HG03280 (cell line): Measurements from ENCODE around the gene NFATC1.
"Not testable (repeated sequence)": the region's sequence is repeated elsewhere in the genome, so short reads cannot be mapped to it uniquely, and the experiment has no call there.

Source experiments
- ATAC-seq: cut with Tn5 transposase; IDR thresholded peaks from one replicate; pipeline ENCODE4 v1.9.1; 2021; ENCODE audit warnings: mild to moderate bottlenecking, moderate library complexity; ENCODE audit not compliant: unreplicated experiment

The NFATC1 gene

GRCh38 chr18:79375441-79376154, 20.1 kb upstream of the NFATC1 start:
- ATAC-seq, result no peak

GRCh38 chr18:79376661-79377060, 19.1 kb upstream of the NFATC1 start:
- ATAC-seq, result not testable (repeated sequence)

DNA sequence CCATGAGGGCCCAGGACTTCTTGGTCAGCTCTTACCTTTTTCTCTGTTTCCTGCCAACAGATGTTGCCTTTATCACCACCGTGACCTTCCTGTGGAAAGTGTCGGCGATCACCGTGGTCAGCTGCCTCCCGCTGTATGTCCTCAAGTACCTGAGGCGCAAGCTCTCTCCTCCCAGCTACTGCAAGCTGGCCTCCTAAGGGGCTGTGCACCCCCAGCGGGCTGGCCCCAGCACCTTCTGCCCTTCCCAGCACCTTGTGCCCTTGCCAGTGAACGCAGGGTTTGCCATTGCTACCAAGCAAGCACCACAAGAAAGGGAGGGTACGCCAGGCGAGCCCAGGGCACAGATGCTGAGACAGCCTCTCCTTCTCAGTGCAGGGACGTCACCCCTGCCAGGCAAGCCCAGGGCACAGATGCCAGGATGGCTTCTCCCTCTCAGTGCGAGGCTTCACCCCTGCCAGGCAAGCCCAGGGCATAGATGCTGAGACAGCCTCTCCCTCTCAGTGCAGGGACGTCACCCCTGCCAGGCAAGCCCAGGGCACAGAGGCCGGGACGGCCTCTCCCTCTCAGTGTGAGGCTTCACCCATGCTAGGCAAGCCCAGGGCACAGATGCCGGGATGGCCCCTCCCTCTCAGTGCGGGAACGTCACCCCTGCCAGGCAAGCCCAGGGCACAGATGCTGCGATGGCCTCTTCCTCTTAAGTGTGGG, 18.4 kb upstream of the NFATC1 start:
- no peak for ATAC-seq

- peak; percentile 67 for ATAC-seq
Measured at GRCh38 chr18:79378536-79379250, 17.0 kb upstream of the NFATC1 start.

GRCh38 chr18:79379251-79379905, 16.4 kb upstream of the NFATC1 start:
- ATAC-seq, result peak; percentile 10

GRCh38 chr18:79379931-79380815, 15.6 kb upstream of the NFATC1 start:
- ATAC-seq, result no peak

DNA sequence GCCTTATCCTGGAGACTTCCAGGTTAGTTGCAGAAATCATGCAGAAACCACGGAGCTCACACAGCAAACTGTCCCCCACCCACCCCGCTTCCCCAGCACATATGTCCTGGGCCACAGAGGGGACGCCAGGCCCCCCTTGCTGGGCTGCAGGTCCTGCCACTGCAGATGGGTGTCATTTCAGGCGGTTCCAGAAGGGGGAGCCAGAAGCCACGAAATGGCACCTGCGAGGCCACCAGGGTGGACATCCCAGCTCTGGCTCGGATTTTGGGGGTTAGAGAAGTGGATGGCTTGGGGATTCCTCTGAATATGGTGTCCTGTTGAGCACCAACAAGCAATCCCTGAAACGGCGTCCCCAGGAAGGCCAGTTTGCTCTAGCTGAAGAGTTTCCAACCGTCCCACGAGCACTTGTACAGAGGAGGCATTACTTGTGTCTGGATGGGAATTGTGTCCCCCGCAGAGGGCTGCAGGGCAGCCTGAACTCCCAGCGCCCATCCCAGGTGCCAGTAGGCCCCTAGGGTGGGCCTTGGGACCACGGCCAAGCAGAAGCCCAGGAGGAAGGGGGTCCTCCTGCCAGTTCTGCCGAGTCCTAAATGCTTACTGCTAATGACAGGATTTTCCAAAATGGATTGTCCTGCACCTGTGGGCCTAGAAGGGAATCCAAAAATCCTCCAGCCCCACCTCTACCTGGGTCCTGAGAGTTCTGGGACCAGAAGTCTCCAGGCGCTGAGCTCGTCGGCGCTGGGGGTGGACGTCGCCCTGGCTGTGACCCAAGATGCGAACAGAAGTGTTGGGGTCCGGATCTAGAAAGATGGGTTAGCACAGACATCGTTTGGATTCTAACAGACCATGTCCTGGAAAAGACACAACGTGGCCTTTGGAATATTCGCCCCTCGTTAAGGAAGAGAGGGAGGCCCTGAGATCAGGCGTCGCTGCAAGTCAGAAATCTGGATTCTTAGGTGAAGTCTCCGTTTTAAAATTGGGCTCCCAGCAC, 14.6 kb upstream of the NFATC1 start:
- no peak for ATAC-seq

- ATAC-seq, result no peak
Measured at GRCh38 chr18:79381811-79382311, 13.9 kb upstream of the NFATC1 start.

DNA sequence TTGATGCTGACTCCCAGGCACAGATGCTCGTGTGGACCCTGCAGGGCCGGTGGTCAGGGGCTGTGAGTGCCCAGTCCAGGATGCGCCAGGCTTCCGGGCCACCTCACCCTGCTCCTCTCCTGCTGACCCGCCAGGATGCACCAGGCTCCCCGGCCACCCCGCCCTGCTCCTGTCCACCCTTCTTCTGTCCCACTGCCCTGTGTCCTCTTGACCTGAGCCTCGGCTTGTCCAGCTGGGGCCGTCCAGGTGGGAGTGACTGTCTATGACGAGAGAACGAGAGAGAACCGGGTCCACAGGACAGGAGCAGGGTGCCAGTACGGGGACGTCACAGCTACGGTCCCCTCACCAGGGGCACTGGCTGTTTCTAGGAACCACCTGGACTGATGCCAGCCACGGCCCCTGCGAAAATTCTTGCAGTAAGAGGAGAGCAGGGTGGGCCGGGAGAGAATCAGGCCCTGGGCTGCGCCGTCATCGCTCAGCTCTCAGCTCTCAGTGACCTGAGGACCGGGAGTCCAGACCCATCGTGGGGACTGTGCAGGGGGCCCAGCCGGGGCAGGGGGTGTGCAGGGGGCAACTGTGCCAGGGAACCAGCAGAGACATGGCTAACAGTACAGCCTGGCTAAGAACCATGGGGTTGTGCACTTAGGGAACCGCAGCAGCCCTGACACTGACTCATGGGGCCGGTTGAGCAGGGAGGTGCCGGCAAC, 12.9 kb upstream of the NFATC1 start:
- ATAC-seq, result no peak

GRCh38 chr18:79383388-79384056, 12.2 kb upstream of the NFATC1 start:
- ATAC-seq, result no peak

GRCh38 chr18:79384151-79384807, 11.5 kb upstream of the NFATC1 start:
- no peak for ATAC-seq

- no peak for ATAC-seq
Measured at GRCh38 chr18:79384834-79385233, 10.9 kb upstream of the NFATC1 start.

DNA sequence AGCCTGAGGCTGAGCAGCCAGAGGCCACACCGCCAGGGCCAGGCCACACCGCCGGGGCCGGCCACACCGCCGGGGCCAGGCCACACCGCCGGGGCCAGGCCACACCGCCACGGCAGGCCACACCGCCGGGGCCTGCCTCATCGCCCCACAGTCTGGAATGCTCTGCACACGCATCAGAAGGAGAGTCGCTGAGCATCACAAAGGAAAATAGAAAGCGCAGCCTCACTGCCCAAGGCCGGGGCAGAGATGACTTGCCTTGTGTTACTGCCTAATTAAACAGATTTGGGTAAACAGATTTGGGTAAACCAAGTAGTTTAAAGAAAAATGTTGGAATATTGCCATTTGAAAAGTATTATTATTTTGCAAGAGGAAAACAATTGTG, 10.4 kb upstream of the NFATC1 start:
- no peak for ATAC-seq

DNA sequence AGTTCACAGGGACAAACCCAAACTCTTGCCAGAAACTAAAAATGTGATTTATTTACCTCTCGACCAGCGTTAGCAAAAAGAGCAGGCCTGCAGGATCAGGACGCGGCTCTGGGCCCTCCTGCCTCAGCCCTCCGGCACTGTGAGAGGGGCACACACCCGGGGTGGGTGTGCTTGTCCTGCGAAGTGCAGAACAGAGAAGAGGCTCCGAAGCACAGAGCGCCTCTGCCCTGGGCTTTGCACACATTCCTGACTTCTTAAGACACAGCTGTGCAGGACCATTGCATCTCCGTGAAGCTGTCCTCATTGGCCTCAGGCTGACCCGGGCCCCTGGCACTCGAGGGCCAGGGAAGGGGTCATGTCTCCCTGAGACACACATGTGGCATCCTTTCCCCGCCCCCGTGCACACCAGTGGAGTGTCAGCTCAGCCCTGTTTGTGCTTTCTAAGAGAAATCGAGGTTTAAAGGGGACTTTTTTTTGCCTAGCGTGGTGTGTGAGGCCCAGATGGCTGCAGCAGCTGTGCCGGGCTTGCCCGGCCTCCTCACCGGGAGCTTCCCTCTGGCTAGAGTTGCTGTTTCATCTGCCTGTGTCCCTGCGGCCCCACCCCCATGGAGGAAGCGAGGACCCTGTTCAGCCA, 9.9 kb upstream of the NFATC1 start:
- ATAC-seq, result no peak

- no peak for ATAC-seq
Measured at GRCh38 chr18:79386547-79386946, 9.2 kb upstream of the NFATC1 start.

DNA sequence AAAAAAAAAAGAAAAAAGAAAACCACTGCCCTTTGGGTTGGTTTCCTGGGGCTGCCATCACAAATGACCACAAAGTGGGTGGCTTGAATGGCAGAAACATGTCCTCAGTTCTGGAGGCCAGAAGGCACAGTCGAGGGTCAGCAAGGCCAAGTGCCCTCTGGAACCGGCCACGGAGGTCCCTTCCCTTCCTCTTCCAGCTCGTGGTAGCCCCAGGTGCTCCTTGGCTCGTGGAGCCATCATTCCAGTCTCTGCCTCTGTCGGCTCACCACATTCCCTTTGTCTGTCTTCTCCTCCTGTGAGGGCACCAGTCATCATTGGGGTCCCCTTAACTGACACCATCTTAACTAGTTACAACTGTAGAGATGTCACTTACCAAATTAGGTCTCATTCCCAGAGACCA, 8.5 kb upstream of the NFATC1 start:
- no peak for ATAC-seq

- ATAC-seq, result no peak
Measured at GRCh38 chr18:79387615-79388014, 8.1 kb upstream of the NFATC1 start.
